GM21825 (cell line): ENCODE data around the gene RBM33.
"Not testable (repeated sequence)": the region's sequence is repeated elsewhere in the genome, so short reads cannot be mapped to it uniquely, and the experiment has no call there.

Source experiments
- ATAC-seq: cut with Tn5 transposase; IDR thresholded peaks from one replicate; pipeline ENCODE4 v1.9.1; 2021; ENCODE audit warnings: mild to moderate bottlenecking, moderate library complexity; ENCODE audit not compliant: unreplicated experiment

Gene RBM33

GRCh38 chr7:155817515-155817914, 173.1 kb downstream of the RBM33 start:
- ATAC-seq: not testable (repeated sequence)

DNA sequence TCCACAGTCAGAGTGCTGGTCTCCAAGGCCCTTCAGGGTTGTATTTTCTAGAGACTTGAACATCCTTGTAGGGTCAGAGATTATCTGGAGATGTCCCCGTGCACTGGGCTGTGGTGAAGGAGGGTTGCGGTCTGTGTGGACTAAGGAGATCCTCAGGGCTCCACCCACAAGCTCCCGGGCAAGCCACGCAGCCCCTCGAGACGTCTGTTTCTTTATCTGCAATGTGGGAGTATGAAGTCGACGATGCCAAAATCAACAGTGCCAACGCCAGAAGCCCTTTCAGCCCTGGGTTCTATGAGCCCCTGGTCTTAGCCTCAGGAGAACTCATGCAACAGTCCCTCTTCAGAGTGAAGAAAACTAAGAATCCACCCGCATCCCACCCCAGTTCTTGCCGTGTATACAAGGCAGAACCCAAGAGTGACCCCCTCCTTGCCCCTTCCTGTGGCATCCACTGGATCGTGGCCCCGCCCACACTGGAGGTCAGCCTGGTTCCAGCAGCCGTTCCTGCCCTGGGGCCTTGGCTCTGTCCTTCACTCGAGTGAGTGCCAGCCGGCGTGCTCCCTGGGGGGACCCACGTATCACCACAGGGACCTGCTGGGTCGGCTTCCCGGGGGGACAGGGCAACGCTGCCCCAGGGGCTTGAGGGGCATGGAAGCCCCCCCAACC, 173.8 kb downstream of the RBM33 start:
- ATAC-seq: no peak

DNA sequence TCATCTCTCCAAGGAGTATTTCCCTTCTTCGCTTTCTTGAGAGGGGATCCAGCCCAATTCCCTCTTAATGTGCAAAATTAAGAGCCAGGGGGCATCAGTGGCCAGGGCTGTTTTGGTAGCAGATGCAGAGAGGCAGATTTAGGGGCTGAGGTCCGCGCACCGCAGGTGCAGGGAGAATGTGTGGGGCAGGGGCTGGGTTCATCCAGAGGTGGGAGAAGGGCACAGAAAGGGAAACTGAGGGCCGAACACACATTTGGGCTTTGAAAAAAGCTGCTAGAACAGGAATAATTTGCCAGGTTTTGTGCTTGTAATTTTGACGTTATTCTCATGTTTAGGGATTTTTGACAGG, 174.3 kb downstream of the RBM33 start:
- no peak for ATAC-seq

DNA sequence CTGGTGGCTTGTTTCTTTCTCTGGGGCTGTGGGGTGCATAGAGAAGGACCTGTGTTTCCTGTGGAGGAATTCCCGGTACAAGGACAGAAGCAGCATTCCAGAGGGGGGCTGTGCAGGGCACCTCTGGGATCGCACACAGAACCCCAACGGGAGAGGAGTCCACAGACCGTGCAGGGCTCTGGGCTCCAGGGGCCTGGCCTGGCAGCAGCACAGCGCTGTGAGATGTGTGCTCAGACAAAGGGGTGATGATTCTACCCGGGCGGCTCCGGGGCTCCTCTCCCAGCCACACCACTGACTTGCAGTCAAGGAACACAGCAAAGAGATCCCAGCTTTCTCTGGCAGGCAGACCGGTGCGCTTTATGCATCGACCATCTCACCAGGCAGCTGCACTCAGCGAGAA, 174.7 kb downstream of the RBM33 start:
- ATAC-seq: no peak

- no peak for ATAC-seq
Observed at GRCh38 chr7:155820246-155820645, 175.8 kb downstream of the RBM33 start.

DNA sequence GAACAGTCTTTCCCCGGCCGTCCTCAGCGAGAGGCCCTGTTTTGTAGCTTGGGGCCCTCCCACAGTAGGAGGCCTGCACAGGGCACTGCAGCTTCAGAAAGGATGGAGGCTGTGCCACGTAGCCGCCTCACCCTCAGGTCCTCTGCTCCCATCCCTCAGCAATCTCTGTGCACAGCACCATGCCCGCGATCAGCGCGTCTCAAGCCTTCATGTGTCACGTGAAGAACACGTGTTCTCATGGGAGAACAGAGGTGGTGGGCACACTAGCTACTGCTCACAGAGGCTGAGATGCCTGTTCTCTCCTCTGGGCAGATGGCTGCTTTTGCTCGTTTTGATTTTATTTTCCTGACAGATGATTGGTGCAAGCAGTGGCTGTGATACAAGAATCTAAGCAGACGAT, 176.3 kb downstream of the RBM33 start:
- no peak for ATAC-seq

DNA sequence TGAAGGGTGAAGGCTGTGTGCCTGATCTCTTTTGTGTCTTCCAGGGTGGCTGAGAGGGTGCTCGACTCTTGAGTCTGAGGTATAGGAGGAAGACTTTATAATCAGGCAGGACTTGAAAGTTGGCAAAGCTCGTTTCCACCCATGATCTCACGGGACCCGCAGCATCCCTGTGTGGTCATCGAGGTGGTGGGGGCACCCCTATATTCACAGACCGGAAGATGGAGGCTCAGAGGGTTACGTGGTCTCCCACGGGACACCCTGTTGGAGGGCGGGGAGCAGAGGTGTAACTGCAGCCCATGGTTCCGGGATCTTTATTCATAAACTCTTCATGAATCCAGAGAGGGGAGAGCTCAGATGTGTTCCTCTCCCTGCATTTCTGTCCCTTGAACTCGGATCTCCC, 177.4 kb downstream of the RBM33 start:
- ATAC-seq: no peak

DNA sequence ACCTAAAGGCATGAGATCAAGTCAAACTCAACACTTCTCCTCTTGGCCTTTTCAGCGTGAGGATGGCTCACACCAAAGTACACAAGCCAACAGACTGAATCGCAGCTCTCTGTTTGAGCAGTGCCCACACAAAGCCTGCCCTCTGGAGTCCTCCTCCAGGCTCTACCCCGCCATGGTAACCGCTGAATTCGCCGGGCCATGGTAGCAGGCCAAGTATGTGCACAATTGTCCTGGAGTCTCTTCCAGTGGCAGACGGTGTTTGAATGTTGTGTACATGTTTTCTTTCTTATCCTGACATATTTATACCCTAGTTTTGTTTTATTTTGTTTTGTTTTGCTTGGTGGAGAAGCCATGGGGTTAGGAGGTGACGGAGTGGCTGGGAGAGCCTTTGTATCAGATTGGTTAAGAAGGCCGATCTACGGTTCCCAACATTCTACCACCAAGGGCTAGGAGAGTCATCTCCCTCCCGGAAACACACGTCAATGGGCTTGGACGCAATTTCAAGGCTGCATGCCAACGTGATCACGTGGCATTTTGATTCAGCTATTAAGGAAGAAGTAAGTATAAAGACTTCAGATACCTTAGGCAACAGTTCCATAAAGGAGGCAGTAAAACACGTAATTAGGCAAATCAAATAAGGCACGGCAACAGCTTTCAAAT, 179.9 kb downstream of the RBM33 start:
- ATAC-seq: no peak

DNA sequence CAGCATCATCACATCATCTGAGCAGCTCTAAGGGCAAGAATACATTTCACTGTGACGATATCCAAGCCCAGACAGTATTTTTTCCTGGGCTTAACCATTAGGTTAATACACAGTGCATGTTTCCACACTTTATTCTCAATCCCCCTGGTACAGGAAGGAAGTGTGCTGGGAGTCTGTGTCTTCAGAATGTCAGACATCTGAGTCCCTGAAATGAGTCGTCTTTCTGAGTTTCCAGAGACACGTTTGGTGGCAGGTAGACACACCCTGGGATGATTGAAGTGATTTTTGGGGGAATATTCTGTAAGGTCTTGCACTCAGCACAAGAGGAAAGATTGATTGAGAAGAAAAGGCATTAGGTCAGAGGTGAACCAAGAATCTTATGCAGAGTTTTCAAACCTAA, 180.9 kb downstream of the RBM33 start:
- no peak for ATAC-seq

DNA sequence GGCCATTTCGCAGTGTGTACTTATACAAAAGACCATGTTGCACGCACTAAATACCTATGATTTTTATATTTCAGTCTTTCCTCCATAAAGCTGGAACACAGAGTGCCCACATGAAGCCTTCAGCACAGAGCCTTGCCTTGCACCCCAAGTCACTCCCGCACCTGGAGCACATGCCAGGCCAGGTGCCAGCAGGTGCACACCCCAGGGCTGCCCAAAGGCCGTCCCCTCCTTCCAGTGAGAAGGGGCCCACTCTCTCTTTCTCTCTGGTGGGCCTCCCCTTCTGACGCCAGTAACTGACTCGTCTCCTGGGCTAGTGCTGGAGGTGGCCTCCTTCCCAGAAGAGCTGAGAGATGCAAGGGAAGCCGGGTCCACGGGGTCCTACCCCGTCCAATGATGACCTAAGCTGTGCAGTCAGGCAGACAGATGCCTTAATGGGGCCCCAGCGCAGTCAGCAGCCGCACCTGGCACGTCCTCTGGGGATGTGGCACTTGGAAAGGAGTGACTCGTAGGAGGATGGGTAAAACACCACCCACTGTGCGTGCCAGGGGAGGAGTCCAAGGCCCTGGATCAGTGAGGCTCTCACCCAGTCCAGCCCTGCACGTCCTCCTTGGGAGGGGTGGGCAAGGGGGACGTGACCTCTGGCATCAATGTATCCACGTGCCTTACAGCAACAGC, 185.5 kb downstream of the RBM33 start:
- ATAC-seq: no peak
